ENCODE results near the gene SLC38A5. TPM values are rescaled to one million over a fixed set of nuclear protein-coding genes. Genes with fewer than 3 reads are reported as not detected.

SLC38A5 gene
- total RNA-seq, 1 donor from 2014 or later, result 2.3 TPM

DNA sequence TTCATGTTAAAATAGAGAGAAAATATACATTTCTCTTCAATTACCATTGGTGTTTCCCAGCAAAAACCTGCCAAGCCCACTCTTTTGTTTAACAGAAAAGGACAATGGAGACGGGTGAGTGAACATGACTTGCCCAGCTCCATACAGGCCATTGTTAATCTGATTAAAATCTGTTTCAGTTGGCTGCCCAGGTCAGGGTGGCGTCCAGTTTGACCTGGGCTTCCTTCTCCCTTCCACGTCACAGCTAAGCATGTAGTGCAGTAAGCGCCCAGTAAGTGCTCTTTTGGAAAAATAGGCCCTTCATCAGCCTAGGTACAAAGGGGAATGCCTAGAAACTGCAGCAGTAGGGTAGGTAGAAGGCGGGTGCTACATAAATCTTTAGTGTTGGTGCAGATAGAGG, 37.2 kb upstream of the SLC38A5 start:
- H3K4me3 ChIP-seq, result no peak overlapping the region
- peaks cover 5% of the 10 kb centered on the region for H3K36me3 Mint-ChIP-seq
- DNase-seq (ENCODE audit: low spot score), result peak; percentile 36
- H3K9me3 Mint-ChIP-seq, result peaks cover 13% of the 10 kb centered on the region
- no peaks in the 10 kb centered on the region for H3K9me3 ChIP-seq (ENCODE audit: low read depth)
- H4K20me1 ChIP-seq (ENCODE audit: low read depth), result no peaks in the 10 kb centered on the region
- H3K27me3 Mint-ChIP-seq (ENCODE audit: insufficient read depth, low read depth), result peaks cover 10% of the 10 kb centered on the region
- peak overlapping the region; percentile 76 for H3K4me3 Mint-ChIP-seq
- H3K4me2 ChIP-seq, result no peak overlapping the region
- H3K4me1 Mint-ChIP-seq, result peaks cover 15% of the 10 kb centered on the region
- no peak overlapping the region for H3K9ac ChIP-seq
- H3F3A ChIP-seq (ENCODE audit: low read depth), result no peaks in the 10 kb centered on the region
- TF ChIP-seq EZH2phosphoT487 (IDR thresholded peaks at IDR 0.05), result no peak
- TF ChIP-seq, protein P1, sequence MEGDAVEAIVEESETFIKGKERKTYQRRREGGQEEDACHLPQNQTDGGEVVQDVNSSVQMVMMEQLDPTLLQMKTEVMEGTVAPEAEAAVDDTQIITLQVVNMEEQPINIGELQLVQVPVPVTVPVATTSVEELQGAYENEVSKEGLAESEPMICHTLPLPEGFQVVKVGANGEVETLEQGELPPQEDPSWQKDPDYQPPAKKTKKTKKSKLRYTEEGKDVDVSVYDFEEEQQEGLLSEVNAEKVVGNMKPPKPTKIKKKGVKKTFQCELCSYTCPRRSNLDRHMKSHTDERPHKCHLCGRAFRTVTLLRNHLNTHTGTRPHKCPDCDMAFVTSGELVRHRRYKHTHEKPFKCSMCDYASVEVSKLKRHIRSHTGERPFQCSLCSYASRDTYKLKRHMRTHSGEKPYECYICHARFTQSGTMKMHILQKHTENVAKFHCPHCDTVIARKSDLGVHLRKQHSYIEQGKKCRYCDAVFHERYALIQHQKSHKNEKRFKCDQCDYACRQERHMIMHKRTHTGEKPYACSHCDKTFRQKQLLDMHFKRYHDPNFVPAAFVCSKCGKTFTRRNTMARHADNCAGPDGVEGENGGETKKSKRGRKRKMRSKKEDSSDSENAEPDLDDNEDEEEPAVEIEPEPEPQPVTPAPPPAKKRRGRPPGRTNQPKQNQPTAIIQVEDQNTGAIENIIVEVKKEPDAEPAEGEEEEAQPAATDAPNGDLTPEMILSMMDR (IDR thresholded peaks at IDR 0.05), result no peak
- TF ChIP-seq EZH2 (IDR thresholded peaks at IDR 0.05), result no peak
- H3K27me3 ChIP-seq, result no peaks in the 10 kb centered on the region
- no peak overlapping the region for H3K27ac ChIP-seq
- H3K79me2 ChIP-seq (ENCODE audit: low read depth), result no peaks in the 10 kb centered on the region
- no peak overlapping the region for H3K27ac Mint-ChIP-seq
- H3K4me1 ChIP-seq, result peaks cover 3% of the 10 kb centered on the region
- H3K36me3 ChIP-seq, result no peaks in the 10 kb centered on the region
- H2AFZ ChIP-seq (replicated peaks), result no peak overlapping the region

DNA sequence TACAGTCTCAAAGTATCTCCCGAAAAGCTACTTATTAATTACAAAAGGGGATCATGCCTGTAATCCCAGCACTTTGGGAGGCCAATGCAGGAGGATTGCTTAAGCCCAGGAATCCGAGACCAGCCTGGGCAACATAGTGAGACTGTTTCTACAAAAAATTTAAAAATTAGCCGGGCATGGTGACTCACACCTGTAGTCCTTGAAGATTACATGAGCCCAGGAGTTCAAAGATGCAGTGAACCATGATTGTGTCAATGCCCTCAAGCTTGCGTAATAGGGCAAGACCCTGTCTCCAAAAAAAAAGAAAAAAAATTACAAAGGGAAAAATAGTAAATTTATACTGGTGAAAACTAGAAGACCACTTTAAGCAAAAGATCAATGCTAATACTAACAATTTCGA, 35.4 kb upstream of the SLC38A5 start:
- no peaks in the 10 kb centered on the region for H3K9me3 ChIP-seq (ENCODE audit: low read depth)
- no peak overlapping the region for H2AFZ ChIP-seq (replicated peaks)
- peaks cover 15% of the 10 kb centered on the region for H3K4me1 Mint-ChIP-seq
- peaks cover 2% of the 10 kb centered on the region for H3K36me3 Mint-ChIP-seq
- no peak for DNase-seq (ENCODE audit: low spot score)
- H3K27ac Mint-ChIP-seq, result no peak overlapping the region
- no peak overlapping the region for H3K27ac ChIP-seq
- H3K4me1 ChIP-seq, result peaks cover 3% of the 10 kb centered on the region
- no peak overlapping the region for H3K4me3 Mint-ChIP-seq
- peaks cover 10% of the 10 kb centered on the region for H3K27me3 Mint-ChIP-seq (ENCODE audit: insufficient read depth, low read depth)
- no peaks in the 10 kb centered on the region for H3K27me3 ChIP-seq
- no peak overlapping the region for H3K9ac ChIP-seq
- H3K79me2 ChIP-seq (ENCODE audit: low read depth), result no peaks in the 10 kb centered on the region
- H4K20me1 ChIP-seq (ENCODE audit: low read depth), result no peaks in the 10 kb centered on the region
- no peak overlapping the region for H3K4me3 ChIP-seq
- H3K36me3 ChIP-seq, result no peaks in the 10 kb centered on the region
- H3F3A ChIP-seq (ENCODE audit: low read depth), result no peaks in the 10 kb centered on the region
- H3K9me3 Mint-ChIP-seq, result peaks cover 11% of the 10 kb centered on the region
- TF ChIP-seq EZH2 (IDR thresholded peaks at IDR 0.05), result no peak
- no peak for TF ChIP-seq EZH2phosphoT487 (IDR thresholded peaks at IDR 0.05)
- TF ChIP-seq, protein P1 (IDR thresholded peaks at IDR 0.05), result no peak
- H3K4me2 ChIP-seq, result no peak overlapping the region

DNA sequence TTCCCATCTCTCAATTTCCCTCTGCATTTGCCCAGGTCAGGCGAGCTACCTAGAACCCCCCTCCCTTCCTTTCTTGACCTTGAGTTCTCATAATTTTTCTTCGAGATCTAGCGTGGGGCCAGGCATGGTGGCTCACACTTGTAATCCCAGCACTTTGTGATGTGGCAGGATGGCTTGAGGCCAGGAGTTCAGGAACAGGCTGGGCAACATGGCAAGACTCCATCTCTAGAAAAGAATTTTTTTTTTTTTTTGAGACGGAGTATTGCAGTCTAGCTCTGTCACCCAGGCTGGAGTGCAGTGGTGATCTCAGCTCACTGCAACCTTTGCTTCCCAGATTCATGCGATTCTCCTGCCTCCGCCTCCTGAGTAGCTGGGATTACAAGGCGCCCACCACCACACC, 34.2 kb upstream of the SLC38A5 start:
- peaks cover 2% of the 10 kb centered on the region for H3K36me3 Mint-ChIP-seq
- Histone ChIP-seq H4K20me1 (ENCODE audit: low read depth) (no peaks in the 10 kb centered on the region), H3K4me1 (peaks cover 3% of the 10 kb centered on the region), H3K9me3 (ENCODE audit: low read depth) (no peaks in the 10 kb centered on the region), H3K36me3 (no peaks in the 10 kb centered on the region), H3F3A (ENCODE audit: low read depth) (no peaks in the 10 kb centered on the region), H3K27ac (no peak overlapping the region), H3K79me2 (ENCODE audit: low read depth) (no peaks in the 10 kb centered on the region), H3K4me2 (no peak overlapping the region), H3K4me3 (no peak overlapping the region), H2AFZ (replicated peaks) (no peak overlapping the region), H3K9ac (no peak overlapping the region), H3K27me3 (no peaks in the 10 kb centered on the region)
- H3K4me1 Mint-ChIP-seq, result peaks cover 9% of the 10 kb centered on the region
- no peak overlapping the region for H3K4me3 Mint-ChIP-seq
- H3K27me3 Mint-ChIP-seq (ENCODE audit: insufficient read depth, low read depth), result peaks cover 13% of the 10 kb centered on the region
- H3K9me3 Mint-ChIP-seq, result peaks cover 6% of the 10 kb centered on the region
- no peak overlapping the region for H3K27ac Mint-ChIP-seq
- DNase-seq (ENCODE audit: low spot score), result no peak
- TF ChIP-seq EZH2 (IDR thresholded peaks at IDR 0.05), result no peak

DNA sequence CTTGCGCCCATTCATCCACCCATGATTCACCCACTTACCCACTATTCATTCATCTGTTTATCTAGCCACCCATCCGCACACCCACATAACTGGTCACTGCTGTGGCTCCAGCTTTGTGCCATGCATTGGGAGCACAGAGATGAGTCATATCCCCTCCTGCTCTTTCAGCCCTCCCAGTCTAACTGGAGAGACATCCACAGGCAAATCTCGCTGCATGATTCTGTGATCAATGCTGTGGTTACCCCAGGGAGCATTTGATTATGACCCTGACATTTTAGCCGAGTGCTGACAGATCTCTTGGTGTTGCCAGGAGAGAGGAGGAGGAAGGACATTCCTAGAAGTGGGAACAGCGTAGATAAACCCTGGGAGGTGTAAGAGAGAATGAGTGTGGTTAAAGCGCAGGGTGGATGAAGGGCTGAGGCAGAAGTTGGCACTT, 28.3 kb upstream of the SLC38A5 start:
- Histone ChIP-seq H3K79me2 (ENCODE audit: low read depth) (no peaks in the 10 kb centered on the region), H4K20me1 (ENCODE audit: low read depth) (no peaks in the 10 kb centered on the region), H3K36me3 (no peaks in the 10 kb centered on the region), H3K27ac (no peak overlapping the region), H3K4me2 (no peak overlapping the region), H3K27me3 (no peaks in the 10 kb centered on the region), H3F3A (ENCODE audit: low read depth) (no peaks in the 10 kb centered on the region), H3K9ac (no peak overlapping the region), H3K9me3 (ENCODE audit: low read depth) (no peaks in the 10 kb centered on the region), H3K4me3 (no peak overlapping the region), H2AFZ (replicated peaks) (no peak overlapping the region), H3K4me1 (no peaks in the 10 kb centered on the region)
- Mint-ChIP-seq H3K36me3 (no peaks in the 10 kb centered on the region), H3K27ac (no peak overlapping the region), H3K9me3 (peaks cover 11% of the 10 kb centered on the region), H3K4me3 (no peak overlapping the region), H3K27me3 (ENCODE audit: insufficient read depth, low read depth) (peaks cover 11% of the 10 kb centered on the region), H3K4me1 (peaks cover 4% of the 10 kb centered on the region)
- TF ChIP-seq, protein P1 (IDR thresholded peaks at IDR 0.05), result no peak
- TF ChIP-seq EZH2 (IDR thresholded peaks at IDR 0.05) (no peak), EZH2phosphoT487 (IDR thresholded peaks at IDR 0.05) (no peak)
- no peak for DNase-seq (ENCODE audit: low spot score)

Data from neural progenitor cell (in vitro differentiated cells).